Measurements from ENCODE around the gene SLC6A7. TPM values are rescaled to one million over a fixed set of nuclear protein-coding genes. Genes with fewer than 3 reads are reported as not detected.
A peak's percentile ranks its signal among the peaks of the same experiment; 100 is the strongest.

SLC6A7 gene
- not detected for total RNA-seq

GRCh38 chr5:150189728-150190502, at the start of gene SLC6A7:
Gene SLC6A7, plus strand, starts transcription at chr5:150190062. Its CDS starts 266 bp downstream, at chr5:150190328.
- no peak for DNase-seq (ENCODE audit: low spot score)

GRCh38 chr5:150140830-150141229, 49.0 kb upstream of the SLC6A7 start:
- no peak for DNase-seq (ENCODE audit: low spot score)

- no peak for DNase-seq (ENCODE audit: low spot score)
Observed at GRCh38 chr5:150141544-150142184, 48.2 kb upstream of the SLC6A7 start.

- DNase-seq (ENCODE audit: low spot score) = no peak
Observed at GRCh38 chr5:150142185-150142958, 47.5 kb upstream of the SLC6A7 start.

GRCh38 chr5:150142959-150143349, 46.9 kb upstream of the SLC6A7 start:
- DNase-seq (ENCODE audit: low spot score) = no peak

GRCh38 chr5:150143350-150144245, 46.3 kb upstream of the SLC6A7 start:
- DNase-seq (ENCODE audit: low spot score) = peak; percentile 59

- DNase-seq (ENCODE audit: low spot score) = no peak
Observed at GRCh38 chr5:150144246-150144801, 45.5 kb upstream of the SLC6A7 start.

GRCh38 chr5:150144879-150145278, 45.0 kb upstream of the SLC6A7 start:
- DNase-seq (ENCODE audit: low spot score) = no peak

GRCh38 chr5:150146235-150146634, 43.6 kb upstream of the SLC6A7 start:
- DNase-seq (ENCODE audit: low spot score) = no peak

GRCh38 chr5:150146862-150147601, 42.8 kb upstream of the SLC6A7 start:
- no peak for DNase-seq (ENCODE audit: low spot score)

GRCh38 chr5:150147670-150148069, 42.2 kb upstream of the SLC6A7 start:
- DNase-seq (ENCODE audit: low spot score) = no peak

- no peak for DNase-seq (ENCODE audit: low spot score)
Observed at GRCh38 chr5:150148117-150148927, 41.5 kb upstream of the SLC6A7 start.

GRCh38 chr5:150149618-150150017, 40.2 kb upstream of the SLC6A7 start:
- no peak for DNase-seq (ENCODE audit: low spot score)

GRCh38 chr5:150152636-150153462, 37.0 kb upstream of the SLC6A7 start:
- no peak for DNase-seq (ENCODE audit: low spot score)

GRCh38 chr5:150153483-150153882, 36.4 kb upstream of the SLC6A7 start:
- no peak for DNase-seq (ENCODE audit: low spot score)

- DNase-seq (ENCODE audit: low spot score) = no peak
Observed at GRCh38 chr5:150153957-150154617, 35.8 kb upstream of the SLC6A7 start.

GRCh38 chr5:150154618-150155128, 35.2 kb upstream of the SLC6A7 start:
- DNase-seq (ENCODE audit: low spot score) = no peak

All from mucosa of gallbladder (tissue), 1 donor.